Keratinocyte (primary cell): ENCODE results near the gene OAS3. TPM values are rescaled to one million over a fixed set of nuclear protein-coding genes. Genes with fewer than 3 reads are reported as not detected.

Source experiments
- DNase-seq: peaks from one replicate; pipeline ENCODE4 v3.0.0-alpha.2; 2011; ENCODE audit warnings: low read depth, missing footprints, low spot score
- FAIRE-seq: peaks from 2 replicates; lab custom pipeline; 2011; peaks lifted over from hg19 to GRCh38; lab: Jason Lieb, UNC
- H2AFZ ChIP-seq: 2 replicates; pipeline ENCODE4 v1.6.0; 2012; ENCODE audit warnings: low read length, control low read depth, inconsistent platforms; ENCODE audit not compliant: control insufficient read depth
- H3K27ac ChIP-seq: 2 replicates; pipeline ENCODE4 v1.5.1; 2011; ENCODE audit warnings: low read length; ENCODE audit not compliant: control insufficient read depth, insufficient read depth
- H3K27me3 ChIP-seq: 3 replicates; pipeline ENCODE4 v1.6.0; 2011; ENCODE audit warnings: low read length; ENCODE audit not compliant: control insufficient read depth, insufficient read depth; ENCODE audit errors: extremely low read depth
- H3K36me3 ChIP-seq, 2 experiments: 2 replicates in 1 of 2; 3 replicates in 1 of 2; pipeline ENCODE4 v1.5.1; 2011; ENCODE audit warnings: low read length in 2 of 2, mild to moderate bottlenecking in 1 of 2; ENCODE audit not compliant: control insufficient read depth in 2 of 2, insufficient read depth in 2 of 2; ENCODE audit errors: extremely low read depth in 1 of 2
- H3K4me1 ChIP-seq: 3 replicates; pipeline ENCODE4 v1.5.1; 2011; ENCODE audit warnings: low read length; ENCODE audit not compliant: control insufficient read depth, insufficient read depth; ENCODE audit errors: extremely low read depth
- H3K4me2 ChIP-seq: 3 replicates; pipeline ENCODE4 v1.6.0; 2011; ENCODE audit warnings: low read depth, low read length; ENCODE audit not compliant: control insufficient read depth, insufficient read depth; ENCODE audit errors: extremely low read depth
- H3K4me3 ChIP-seq, 3 experiments: fragments of 200-600 bp in 1 of 3; sonication (generic) in 1 of 3; 2 replicates in 2 of 3; 3 replicates in 1 of 3; pipeline ENCODE4 v1.5.1; 2011 to 2016; ENCODE audit warnings: low read length in 3 of 3, mild to moderate bottlenecking in 3 of 3, control low read depth in 2 of 3, inconsistent platforms in 1 of 3, low read depth in 1 of 3, mixed read lengths in 1 of 3, mixed run types in 1 of 3, moderate library complexity in 1 of 3; ENCODE audit not compliant: control insufficient read depth in 2 of 3, insufficient read depth in 2 of 3; ENCODE audit errors: extremely low read depth in 1 of 3
- H3K79me2 ChIP-seq: 2 replicates; pipeline ENCODE4 v1.6.0; 2012; ENCODE audit warnings: low read length; ENCODE audit not compliant: control insufficient read depth, insufficient read depth
- H3K9ac ChIP-seq: 3 replicates; pipeline ENCODE4 v1.6.0; 2011; ENCODE audit warnings: low read length; ENCODE audit not compliant: control insufficient read depth, insufficient read depth; ENCODE audit errors: extremely low read depth
- H3K9me1 ChIP-seq: 3 replicates; pipeline ENCODE4 v1.6.0; 2011; ENCODE audit warnings: low read length; ENCODE audit not compliant: control insufficient read depth, insufficient read depth; ENCODE audit errors: extremely low read depth
- H3K9me3 ChIP-seq: 2 replicates; pipeline ENCODE4 v1.5.1; 2012; ENCODE audit warnings: low read depth, low read length; ENCODE audit not compliant: control insufficient read depth
- H4K20me1 ChIP-seq: 3 replicates; pipeline ENCODE4 v1.6.0; 2011; ENCODE audit warnings: low read length; ENCODE audit not compliant: control insufficient read depth, insufficient read depth; ENCODE audit errors: extremely low read depth
- CTCF ChIP-seq, 3 experiments: IDR thresholded peaks in 1 of 3; conservative IDR thresholded peaks in 1 of 3; optimal IDR thresholded peaks in 1 of 3; 2 replicates in 2 of 3; 3 replicates in 1 of 3; pipeline versions ENCODE3 to v1.5.1; 2011; ENCODE audit warnings: low read length in 3 of 3, mild to moderate bottlenecking in 3 of 3, moderate library complexity in 2 of 3, control low read depth in 1 of 3, inconsistent platforms in 1 of 3; ENCODE audit not compliant: insufficient read depth in 2 of 3; ENCODE audit errors: extremely low read depth in 1 of 3
- EZH2 ChIP-seq: IDR thresholded peaks from one replicate; pipeline ENCODE4 v1.6.1; 2012; ENCODE audit warnings: inconsistent platforms, mild to moderate bottlenecking, low read length, moderate library complexity
- dilution Hi-C: fragments of 300-500 bp; cut with MboI; formaldehyde crosslinking; loops from one replicate; pipeline ENCODE4 v1.7.0; 2020; ENCODE audit warnings: low sequenced_read_pairs; ENCODE audit not compliant: extremely low pct_ligation_motif_present
- polyA plus RNA-seq, 5 experiments: library from polyadenylated mRNA; depleted of rRNA in 3 of 5; stranded (reverse) in 3 of 5; stranded (forward) in 1 of 5; unstranded in 1 of 5; fragments of >200 nt; gene quantifications; 1 replicate in 1 of 5; 2 replicates in 3 of 5; 3 replicates in 1 of 5; pipeline versions ENCODE4 v1.2.1 to v1.2.3, GENCODE V29; 2011 to 2012; ENCODE audit warnings: missing spikeins in 2 of 5, low read depth in 1 of 5, low replicate concordance in 1 of 5

OAS3 gene
- polyA plus RNA-seq, 1 donor (not counting 4 experiments of a cell fraction or from before 2014, with no cell fraction given), result 59.2 TPM

GRCh38 chr12:112969547-112970306 lies 31.5 kb downstream of the OAS3 start:
- H4K20me1 ChIP-seq, result no peaks in the 10 kb centered on the region
- FAIRE-seq, result no peak
- H3K27me3 ChIP-seq, result no peaks in the 10 kb centered on the region
- H3K9ac ChIP-seq, result no peak overlapping the region
- H3K36me3 ChIP-seq, result peaks cover 14 to 33% of the 10 kb centered on the region in 2 experiments
- H3K27ac ChIP-seq, result no peak overlapping the region
- no peak for DNase-seq
- H3K9me3 ChIP-seq, result no peaks in the 10 kb centered on the region
- H3K4me3 ChIP-seq, result no peak overlapping the region
- dilution Hi-C loops, result no loop called here
- H2AFZ ChIP-seq, result no peak overlapping the region
- no peak overlapping the region for H3K4me2 ChIP-seq
- no peaks in the 10 kb centered on the region for H3K9me1 ChIP-seq
- no peak for TF ChIP-seq EZH2
- TF ChIP-seq CTCF (optimal IDR thresholded peaks at IDR 0.05 in 1 of 3, IDR thresholded peaks at IDR 0.05 in 1 of 3, conservative IDR thresholded peaks at IDR 0.05 in 1 of 3; ENCODE audit: extremely low read depth in 1 of 3, insufficient read depth in 2 of 3, low read length in 3 of 3), result no peak
- no peaks in the 10 kb centered on the region for H3K4me1 ChIP-seq
- no peaks in the 10 kb centered on the region for H3K79me2 ChIP-seq

- Histone ChIP-seq H3K9me1 (no peaks in the 10 kb centered on the region), H3K4me2 (no peak overlapping the region), H3K4me1 (no peaks in the 10 kb centered on the region), H3K27ac (no peak overlapping the region), H3K9me3 (no peaks in the 10 kb centered on the region), H3K27me3 (no peaks in the 10 kb centered on the region), H3K4me3 (no peak overlapping the region), H3K9ac (no peak overlapping the region), H3K36me3 (peaks cover 11 to 30% of the 10 kb centered on the region in 2 experiments), H2AFZ (no peak overlapping the region), H4K20me1 (no peaks in the 10 kb centered on the region), H3K79me2 (no peaks in the 10 kb centered on the region)
- no peak for TF ChIP-seq CTCF (optimal IDR thresholded peaks at IDR 0.05 in 1 of 3, IDR thresholded peaks at IDR 0.05 in 1 of 3, conservative IDR thresholded peaks at IDR 0.05 in 1 of 3; ENCODE audit: extremely low read depth in 1 of 3, insufficient read depth in 2 of 3, low read length in 3 of 3)
- no peak for TF ChIP-seq EZH2
- dilution Hi-C loops, result no loop called here
- DNase-seq (no peak), FAIRE-seq (no peak)
These were observed 32.1 kb downstream of the OAS3 start for GRCh38 chr12:112970391-112970790.
